ENCODE data around the gene FRMD7.

GRCh38 chrX:132119283-132119682 lies 8.5 kb downstream of the FRMD7 start:
- no peak for TF ChIP-seq CTCF (conservative IDR thresholded peaks at IDR 0.05; ENCODE audit: low read length)
- no peak for TF ChIP-seq EZH2phosphoT487 (IDR thresholded peaks at IDR 0.05; ENCODE audit: borderline replicate concordance)
